ENCODE data around the gene RPL28. TPM values are rescaled to one million over a fixed set of nuclear protein-coding genes. Genes with fewer than 3 reads are reported as not detected.

The RPL28 gene
- total and polyA plus RNA-seq, 2 of the 4 experiments (the other 2 are of a cell fraction) = 386 to 1,693 TPM

GRCh38 chr19:55368701-55369563, 16.8 kb upstream of the RPL28 start (continued):
- no peak for TF ChIP-seq ELK1 (IDR thresholded peaks at IDR 0.05; ENCODE audit: borderline replicate concordance, low read depth, low read length)

Measured in IMR-90 (cell line).